HG03457 (cell line): Measurements from ENCODE around the gene NAPEPLD.
A peak's percentile ranks its signal among the peaks of the same experiment; 100 is the strongest.
"Not testable (repeated sequence)": the region's sequence is repeated elsewhere in the genome, so short reads cannot be mapped to it uniquely, and the experiment has no call there.

ENCODE experiments used
- ATAC-seq: cut with Tn5 transposase; IDR thresholded peaks from one replicate; pipeline ENCODE4 v1.9.1; 2021; ENCODE audit warnings: moderate number of reproducible peaks; ENCODE audit not compliant: unreplicated experiment

The NAPEPLD gene

DNA sequence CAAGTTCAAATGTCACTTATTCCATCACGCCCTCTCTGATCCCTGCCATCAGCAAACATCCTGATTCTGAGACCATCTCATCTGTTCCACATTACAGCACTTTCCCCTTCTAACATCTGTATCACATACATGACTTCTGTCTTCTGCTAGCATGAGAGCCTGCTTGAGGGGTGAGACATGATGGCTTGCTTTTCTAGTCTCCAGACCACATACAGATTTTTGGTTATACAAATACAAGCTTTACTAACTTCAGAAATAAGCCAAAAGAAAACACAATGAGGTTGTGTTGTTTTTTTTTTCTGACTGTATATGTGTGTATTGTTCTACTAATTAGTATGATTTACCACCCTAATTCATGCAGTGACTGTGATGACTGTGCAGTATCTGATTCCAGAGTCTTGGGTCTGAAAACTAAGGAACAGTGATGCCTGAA, 34.3 kb downstream of the NAPEPLD start:
- no peak for ATAC-seq

GRCh38 chr7:103113164-103113563, 35.7 kb downstream of the NAPEPLD start:
- no peak for ATAC-seq

DNA sequence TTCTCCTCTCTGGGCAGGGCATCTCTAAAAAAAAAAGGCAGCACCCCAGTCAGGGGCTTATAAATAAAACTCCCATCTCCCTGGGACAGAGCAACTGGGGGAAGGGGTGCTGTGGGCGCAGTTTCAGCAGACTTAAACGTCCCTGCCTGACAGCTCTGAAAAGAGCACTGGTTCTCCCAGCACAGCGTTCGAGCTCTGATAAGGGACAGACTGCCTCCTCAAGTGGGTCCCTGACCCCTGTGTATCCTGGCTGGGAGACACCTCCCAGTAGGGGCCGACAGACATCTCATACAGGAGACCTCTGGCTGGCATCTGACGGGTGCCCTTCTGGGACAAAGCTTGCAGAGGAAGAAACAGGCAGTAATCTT, 42.2 kb downstream of the NAPEPLD start:
- not testable (repeated sequence) for ATAC-seq

GRCh38 chr7:103106005-103106702, 42.7 kb downstream of the NAPEPLD start:
- no peak for ATAC-seq

DNA sequence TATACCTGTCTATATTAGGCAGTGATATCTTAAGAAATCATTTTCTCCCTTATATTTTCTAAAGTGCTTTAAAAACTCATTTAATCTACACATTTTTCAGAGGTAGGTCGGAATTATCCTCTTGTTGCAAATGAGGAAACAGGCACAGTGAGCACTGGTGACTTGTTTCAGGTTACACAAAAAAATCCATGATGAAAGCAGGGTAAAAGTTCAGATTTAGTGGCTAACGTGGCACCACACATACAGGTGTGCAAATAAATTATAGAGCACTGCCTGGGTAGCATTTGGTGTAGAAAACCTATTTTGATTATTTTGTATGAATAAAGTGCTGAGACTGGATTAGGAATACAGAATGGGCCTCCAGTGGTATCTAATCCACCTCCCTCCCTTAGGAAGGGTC, 47.4 kb downstream of the NAPEPLD start:
- ATAC-seq = no peak

DNA sequence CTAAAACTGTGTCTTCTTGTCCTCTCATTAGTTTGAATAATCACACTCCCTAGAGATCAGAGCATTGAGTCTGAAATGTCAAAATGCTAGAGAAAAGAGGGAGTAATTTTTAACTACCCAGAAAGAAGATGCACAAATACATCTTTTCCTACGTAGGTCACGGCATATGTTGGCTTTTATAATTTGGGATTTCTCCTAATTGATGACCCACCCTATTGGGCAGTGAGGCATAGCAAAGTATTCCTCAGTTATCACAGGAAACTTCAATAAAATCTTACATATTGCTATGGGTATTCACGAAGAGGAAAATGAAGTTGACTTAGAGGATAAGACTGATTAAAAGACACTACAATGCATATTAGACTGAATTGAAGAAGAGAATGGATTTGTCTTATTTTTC, 48.6 kb downstream of the NAPEPLD start:
- ATAC-seq = no peak

DNA sequence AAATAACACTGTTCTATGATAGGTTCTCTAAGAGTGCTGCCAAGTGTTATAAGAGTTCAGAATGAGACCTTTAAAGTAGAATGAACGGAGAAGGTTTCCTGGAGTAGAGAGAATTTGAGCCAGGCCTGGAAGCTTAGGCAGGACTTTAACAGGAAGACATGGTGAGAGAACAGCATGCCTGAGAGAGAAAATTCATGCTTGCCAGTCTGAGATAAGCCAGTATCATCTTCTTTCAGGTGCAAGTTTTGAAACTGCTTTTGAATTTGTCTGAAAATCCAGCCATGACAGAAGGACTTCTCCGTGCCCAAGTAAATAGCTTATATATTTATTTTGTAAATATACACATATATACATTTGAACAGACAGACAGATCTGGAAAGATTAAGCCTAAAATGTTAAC, 51.9 kb downstream of the NAPEPLD start:
- no peak for ATAC-seq

GRCh38 chr7:103095558-103095957, 53.3 kb downstream of the NAPEPLD start:
- not testable (repeated sequence) for ATAC-seq

GRCh38 chr7:103094102-103094501, 54.8 kb downstream of the NAPEPLD start:
- ATAC-seq = no peak

DNA sequence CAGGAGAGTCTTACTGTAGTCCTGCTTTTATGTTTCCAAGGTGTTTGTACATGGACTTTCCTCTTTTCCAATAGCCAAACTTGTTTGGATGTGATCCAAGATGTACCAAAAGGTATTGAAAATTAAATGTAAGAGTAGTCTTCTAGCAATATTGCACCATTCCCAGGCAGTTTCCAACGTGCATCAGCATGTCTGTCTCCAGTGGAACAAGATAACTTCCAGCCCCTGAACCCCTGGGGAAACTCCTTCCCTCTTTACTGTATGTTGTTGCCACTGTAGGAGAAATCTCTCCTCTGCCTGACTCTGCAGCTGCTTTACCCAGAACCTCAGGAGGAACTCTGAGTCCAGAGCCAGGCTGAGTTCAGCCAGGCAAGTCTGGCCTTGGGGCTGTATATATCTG, 55.5 kb downstream of the NAPEPLD start:
- ATAC-seq = no peak

- not testable (repeated sequence) for ATAC-seq
These were observed 56.6 kb downstream of the NAPEPLD start for GRCh38 chr7:103092321-103092720.

GRCh38 chr7:103083210-103083609, 65.7 kb downstream of the NAPEPLD start:
- ATAC-seq = no peak

GRCh38 chr7:103082497-103082896, 66.4 kb downstream of the NAPEPLD start:
- ATAC-seq = no peak

DNA sequence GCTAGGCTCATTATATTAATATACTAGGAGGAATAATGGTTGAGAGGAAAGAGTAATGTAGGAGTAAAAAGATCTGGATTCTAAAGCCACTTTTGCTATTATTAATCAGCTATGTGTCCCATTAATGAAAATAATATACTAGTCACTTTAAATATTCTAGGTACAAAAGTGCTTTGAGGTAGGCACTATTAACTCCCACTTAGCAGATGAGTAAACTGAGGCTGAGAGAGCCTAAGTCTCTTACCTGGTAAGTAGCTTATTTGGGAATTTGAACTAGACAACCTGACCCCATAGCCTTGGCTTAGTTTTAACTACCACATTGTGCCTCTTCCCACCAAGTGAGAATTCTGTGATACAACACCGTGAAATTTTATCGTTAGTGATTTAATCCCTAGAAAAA, 68.0 kb downstream of the NAPEPLD start:
- no peak for ATAC-seq

DNA sequence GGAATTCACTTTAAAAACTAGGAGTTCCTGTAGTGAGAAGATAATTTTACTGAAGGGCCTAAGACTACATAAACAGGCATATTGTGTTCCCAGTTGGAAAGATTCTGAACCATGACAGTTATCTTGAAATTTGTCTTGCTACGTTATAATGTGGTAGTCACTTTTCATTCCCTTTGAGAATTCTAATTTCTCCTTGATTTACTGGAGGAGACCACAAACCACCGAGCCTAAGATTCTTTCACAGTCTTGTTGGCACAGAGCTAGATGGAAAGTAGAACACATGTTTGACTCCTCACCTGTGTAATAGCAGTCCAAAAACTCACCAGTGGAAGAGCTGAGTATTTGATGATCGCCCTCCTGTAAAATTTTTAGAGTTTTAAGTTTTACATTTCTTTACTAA, 69.1 kb downstream of the NAPEPLD start:
- no peak for ATAC-seq

DNA sequence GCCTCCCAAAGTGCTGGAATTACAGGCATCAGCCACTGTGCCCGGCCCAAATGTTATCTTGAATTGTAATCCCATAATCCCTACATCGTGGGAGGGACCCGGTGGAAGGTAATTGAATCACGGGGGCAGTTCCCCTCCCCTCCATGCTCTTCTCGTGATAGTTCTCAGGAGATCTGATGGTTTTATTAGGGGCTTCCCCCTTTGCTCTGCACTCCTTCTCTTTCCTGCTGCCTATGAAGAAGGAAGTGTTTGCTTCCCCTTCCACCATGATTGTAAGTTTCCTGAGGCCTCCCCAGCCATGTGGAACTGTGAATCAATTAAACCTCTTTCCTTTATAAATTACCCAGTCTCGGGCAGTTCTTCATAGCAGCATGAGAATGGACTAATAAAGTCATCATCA, 70.7 kb downstream of the NAPEPLD start:
- ATAC-seq = not testable (repeated sequence)

DNA sequence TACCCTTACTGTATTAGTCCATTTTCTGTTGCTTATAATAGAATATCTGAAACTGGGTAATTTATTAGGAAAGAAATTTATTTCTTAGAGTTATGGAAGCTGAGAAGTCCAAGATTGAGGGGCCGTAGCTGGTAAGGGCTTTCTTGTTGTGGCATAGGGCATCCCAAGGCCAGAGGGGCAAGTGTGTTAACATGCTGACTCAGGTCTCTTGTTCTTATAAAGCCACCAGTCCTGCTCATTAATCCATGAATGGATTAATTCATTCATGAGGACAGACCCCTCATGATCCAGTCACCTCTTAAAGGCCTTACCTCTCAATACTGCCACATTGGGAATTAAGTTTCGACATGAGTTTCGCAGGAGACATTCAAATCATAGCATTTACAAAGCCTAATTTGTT, 71.6 kb downstream of the NAPEPLD start:
- no peak for ATAC-seq

- ATAC-seq = no peak
These were observed 72.1 kb downstream of the NAPEPLD start for GRCh38 chr7:103076764-103077163.

DNA sequence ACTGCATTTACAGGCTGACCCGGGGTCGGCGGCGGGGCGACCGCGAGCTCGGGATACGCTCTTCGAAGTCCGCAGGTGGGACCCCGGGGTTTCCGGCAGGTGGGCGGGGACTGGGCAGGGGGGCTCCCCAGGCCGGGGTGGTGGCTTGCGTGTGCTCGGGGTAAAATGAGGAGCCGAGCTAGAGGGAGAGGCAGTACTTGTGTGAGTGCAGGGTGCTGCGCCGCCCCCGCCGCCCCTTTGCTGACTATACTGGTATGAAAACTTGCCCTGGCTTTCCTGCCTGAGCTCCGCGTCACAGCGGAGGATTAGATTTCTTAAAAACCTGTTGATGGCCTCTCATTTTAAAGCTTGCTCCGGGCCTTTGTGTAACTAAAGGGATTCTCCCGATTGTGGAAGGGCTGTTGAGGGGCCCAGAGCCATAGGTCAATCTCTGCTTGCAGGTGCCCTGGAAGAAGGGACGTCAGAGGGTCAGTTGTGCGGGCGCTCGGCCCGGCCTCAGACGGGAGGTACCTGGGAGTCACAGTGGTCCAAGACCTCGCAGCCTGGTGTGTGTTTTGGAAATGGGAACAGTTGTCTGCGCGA, 73.5 kb downstream of the NAPEPLD start:
- peak; percentile 35 for ATAC-seq

DNA sequence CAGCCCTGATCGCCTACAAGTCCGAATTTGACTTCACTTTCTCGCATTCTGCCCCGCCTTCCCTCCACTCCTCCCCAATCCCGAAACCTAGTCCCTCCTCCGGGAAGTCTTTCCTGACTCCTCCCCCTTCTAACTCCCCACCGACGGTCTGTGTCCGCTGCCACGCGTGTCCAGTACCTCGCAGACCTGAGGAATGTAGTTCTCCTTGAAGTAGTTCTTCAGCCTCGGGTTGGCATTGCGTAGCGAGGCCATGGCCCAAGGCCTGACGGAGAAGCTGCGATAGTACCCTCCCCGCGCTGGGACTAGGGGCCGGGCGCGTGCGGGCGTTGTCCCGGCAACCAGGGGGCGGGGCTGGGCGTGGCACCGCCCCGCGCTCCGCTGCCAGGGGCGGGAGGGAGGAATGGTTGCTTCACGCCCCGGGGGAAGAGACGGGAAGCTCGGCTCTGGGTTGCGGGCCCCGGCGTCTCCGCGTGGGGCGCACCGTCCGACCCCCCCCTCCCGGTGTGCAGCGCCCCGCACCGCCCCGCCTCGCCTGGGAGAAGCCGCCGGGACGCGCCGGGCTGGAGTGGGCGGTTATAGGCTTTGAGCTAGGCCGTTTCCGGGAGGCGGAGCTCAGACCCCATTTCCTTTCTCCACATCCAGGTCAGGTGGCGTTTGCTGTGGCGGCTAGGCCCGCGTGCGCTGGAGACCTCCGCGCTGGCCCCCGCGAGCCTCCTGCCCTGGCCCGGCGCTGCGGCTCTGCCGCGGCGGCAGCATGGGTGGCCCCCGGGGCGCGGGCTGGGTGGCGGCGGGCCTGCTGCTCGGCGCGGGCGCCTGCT, 74.2 kb downstream of the NAPEPLD start, which contains the start of the genes ARMC10 and FBXL13:
TSS of gene ARMC10 (plus strand) at position 622 of the 818 bp plus-strand sequence. CDS start at position 755, 133 bp downstream.
TSS of gene FBXL13 (minus strand) at position 278 of the 818 bp plus-strand sequence.
- ATAC-seq = peak; percentile 85

- ATAC-seq = no peak
These were observed 74.8 kb downstream of the NAPEPLD start for GRCh38 chr7:103073989-103074518.
